Measurements from ENCODE around the gene ASMTL. TPM values are rescaled to one million over a fixed set of nuclear protein-coding genes. Genes with fewer than 3 reads are reported as not detected.

ASMTL gene
- total RNA-seq, 1 donor from 2014 or later = 31.7 TPM

DNA sequence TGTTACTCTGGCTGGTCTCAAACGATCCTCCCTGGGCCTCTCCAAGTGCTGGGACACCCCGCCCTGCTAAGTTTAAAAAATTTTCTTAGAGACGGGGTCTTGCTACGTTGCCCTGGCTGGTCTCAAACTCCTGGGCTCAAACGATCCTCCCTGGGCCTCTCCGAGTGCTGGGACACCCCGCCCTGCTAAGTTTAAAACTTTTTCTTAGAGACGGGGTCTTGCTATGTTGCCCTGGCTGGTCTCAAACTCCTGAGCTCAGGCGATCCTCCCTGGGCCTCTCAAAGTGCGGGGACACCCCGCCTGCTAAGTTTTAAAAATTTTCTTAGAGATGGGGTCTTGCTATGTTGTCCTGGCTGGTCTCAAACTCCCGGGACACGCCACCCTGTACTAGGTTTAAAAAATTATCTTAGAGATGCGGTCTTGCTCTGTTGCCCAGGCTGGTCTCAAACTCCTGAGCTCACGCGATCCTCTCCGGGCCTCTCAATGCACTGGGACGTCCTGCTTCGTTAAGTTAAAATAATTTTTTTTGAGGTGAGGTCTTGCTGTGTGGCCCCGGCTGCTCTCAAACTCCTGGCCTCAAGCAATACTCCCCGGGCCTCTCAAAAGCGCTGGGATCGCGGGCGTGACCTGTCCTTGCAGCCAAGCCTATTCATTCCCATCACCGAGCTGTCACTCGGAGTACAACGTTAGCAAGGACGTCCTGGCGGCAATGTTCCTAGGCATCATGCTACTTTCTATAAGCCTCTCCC, 61.9 kb downstream of the ASMTL start:
- peaks cover 43% of the 10 kb centered on the region for H3K4me1 ChIP-seq
- peaks cover 3 to 52% of the 10 kb centered on the region in 2 donors for H3K36me3 ChIP-seq
- intact Hi-C loops (cut with DNase I) = loop anchor here (5.0 kb wide), 1 partner anchor 202 kb away; the partner anchor contains the start of gene AKAP17A

DNA sequence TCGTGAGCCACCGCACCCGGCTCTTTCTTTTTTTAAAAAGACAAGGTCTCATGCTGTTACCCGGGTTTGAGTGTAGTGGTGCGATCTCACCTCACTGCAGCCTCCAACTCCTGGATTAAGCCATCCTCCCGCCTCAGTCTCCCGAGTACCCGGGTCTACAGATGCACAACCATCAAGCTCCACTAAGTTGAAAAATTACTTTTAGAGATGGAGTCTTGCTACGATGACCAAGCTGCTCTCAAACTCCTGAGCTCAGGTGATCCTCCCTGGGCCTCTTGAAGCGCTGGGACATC, 62.8 kb downstream of the ASMTL start:
- DNase-seq (ENCODE audit: extremely low spot score in 2 of 2) = no peak
- Histone ChIP-seq H3K27ac (no peak overlapping the region), H3K9me3 (no peaks in the 10 kb centered on the region), H3K27me3 (no peaks in the 10 kb centered on the region), H3K4me1 (peaks cover 39% of the 10 kb centered on the region), H3K4me3 (no peak overlapping the region), H3K36me3 (peaks cover 3 to 61% of the 10 kb centered on the region in 2 donors)
- no peak for TF ChIP-seq POLR2A (IDR thresholded peaks at IDR 0.05)
- intact Hi-C loops (cut with DNase I) = loop anchor here (5.0 kb wide), 1 partner anchor 202 kb away; the partner anchor contains the start of gene AKAP17A

More for the DNA sequence above, 61.9 kb downstream of the ASMTL start:
- Histone ChIP-seq H3K9me3 (no peaks in the 10 kb centered on the region), H3K27me3 (no peaks in the 10 kb centered on the region), H3K27ac (peak overlapping the region; percentile 98), H3K4me3 (peak overlapping the region; percentile 100)
- peak in 1 of 2 donors; percentile 90 for DNase-seq (ENCODE audit: extremely low spot score in 2 of 2)
- TF ChIP-seq POLR2A (IDR thresholded peaks at IDR 0.05) (no peak), POLR2AphosphoS5 (IDR thresholded peaks at IDR 0.05; ENCODE audit: insufficient read depth in 1 of 2, low read depth in 1 of 2) (no peak)
- TF ChIP-seq, protein P1, sequence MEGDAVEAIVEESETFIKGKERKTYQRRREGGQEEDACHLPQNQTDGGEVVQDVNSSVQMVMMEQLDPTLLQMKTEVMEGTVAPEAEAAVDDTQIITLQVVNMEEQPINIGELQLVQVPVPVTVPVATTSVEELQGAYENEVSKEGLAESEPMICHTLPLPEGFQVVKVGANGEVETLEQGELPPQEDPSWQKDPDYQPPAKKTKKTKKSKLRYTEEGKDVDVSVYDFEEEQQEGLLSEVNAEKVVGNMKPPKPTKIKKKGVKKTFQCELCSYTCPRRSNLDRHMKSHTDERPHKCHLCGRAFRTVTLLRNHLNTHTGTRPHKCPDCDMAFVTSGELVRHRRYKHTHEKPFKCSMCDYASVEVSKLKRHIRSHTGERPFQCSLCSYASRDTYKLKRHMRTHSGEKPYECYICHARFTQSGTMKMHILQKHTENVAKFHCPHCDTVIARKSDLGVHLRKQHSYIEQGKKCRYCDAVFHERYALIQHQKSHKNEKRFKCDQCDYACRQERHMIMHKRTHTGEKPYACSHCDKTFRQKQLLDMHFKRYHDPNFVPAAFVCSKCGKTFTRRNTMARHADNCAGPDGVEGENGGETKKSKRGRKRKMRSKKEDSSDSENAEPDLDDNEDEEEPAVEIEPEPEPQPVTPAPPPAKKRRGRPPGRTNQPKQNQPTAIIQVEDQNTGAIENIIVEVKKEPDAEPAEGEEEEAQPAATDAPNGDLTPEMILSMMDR (IDR thresholded peaks at IDR 0.05) = no peak

DNA sequence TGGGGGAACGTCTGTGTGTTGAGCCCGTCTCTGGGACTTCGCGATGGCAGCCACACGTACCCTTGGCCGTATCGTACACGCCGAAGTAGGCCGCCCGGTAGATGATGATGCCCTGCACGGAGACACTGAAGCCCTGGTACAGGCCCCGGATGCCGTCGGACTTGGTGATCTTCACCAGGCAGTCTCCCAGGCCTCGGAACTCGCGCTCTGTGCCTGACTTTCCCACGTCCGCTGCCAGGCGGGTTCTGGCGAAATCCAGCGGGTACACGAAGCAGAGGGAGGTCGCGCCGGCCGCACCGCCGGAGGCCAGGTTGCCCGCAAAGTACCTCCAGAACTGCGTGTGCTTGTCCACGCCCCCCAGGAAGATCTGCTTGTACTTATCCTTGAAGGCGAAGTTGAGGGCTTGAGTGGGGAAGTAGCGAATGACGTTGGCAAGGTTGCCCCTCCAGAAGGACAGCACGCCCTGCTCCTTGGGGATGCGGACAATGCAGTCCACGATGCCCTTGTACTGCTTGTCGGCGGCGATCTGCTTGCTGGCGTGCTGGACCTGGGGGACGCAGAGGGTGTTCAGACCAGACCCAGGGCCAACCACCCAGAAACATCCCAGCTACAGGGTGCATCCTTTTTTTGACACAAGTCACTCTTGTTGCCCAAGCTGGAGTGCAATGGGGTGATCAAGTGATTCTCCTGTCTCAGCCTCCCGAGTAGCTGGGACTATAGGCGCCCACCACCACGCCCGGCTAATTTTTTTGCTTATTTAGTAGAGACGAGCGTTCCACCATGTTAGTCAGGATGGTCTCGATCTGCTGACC, 63.3 kb downstream of the ASMTL start:
- DNase-seq (ENCODE audit: extremely low spot score in 2 of 2) = no peak
- no peak overlapping the region for H3K27ac ChIP-seq
- intact Hi-C loops (cut with DNase I) = no loop called here
- TF ChIP-seq, protein P1 (IDR thresholded peaks at IDR 0.05) = no peak
- TF ChIP-seq POLR2A (IDR thresholded peaks at IDR 0.05) (no peak), POLR2AphosphoS5 (IDR thresholded peaks at IDR 0.05; ENCODE audit: insufficient read depth in 1 of 2, low read depth in 1 of 2) (no peak)
- H3K4me3 ChIP-seq = no peak overlapping the region
- H3K36me3 ChIP-seq = peaks cover 3 to 66% of the 10 kb centered on the region in 2 donors
- H3K27me3 ChIP-seq = no peaks in the 10 kb centered on the region
- H3K9me3 ChIP-seq = no peaks in the 10 kb centered on the region
- H3K4me1 ChIP-seq = peaks cover 35% of the 10 kb centered on the region

DNA sequence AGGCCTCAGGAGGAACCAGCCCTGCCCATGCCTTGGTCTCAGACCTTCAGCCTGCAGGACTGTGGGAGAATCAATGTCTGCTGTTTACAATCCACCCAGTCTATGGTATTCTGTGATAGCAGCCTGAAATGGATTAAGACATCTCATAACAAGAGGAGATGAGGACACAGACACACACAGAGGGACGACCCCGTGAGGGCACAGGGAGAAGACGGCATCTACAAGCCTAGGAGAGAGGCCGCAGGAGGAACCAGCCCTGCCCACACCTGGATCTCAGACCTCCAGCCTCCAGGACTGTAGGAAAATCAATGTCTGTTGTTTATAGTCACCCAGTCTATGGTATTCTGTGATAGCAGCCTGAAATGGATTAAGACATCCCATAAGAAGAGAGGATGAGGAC, 64.1 kb downstream of the ASMTL start:
- Histone ChIP-seq H3K4me1 (peaks cover 35% of the 10 kb centered on the region), H3K27ac (no peak overlapping the region), H3K4me3 (no peak overlapping the region), H3K9me3 (no peaks in the 10 kb centered on the region), H3K27me3 (no peaks in the 10 kb centered on the region), H3K36me3 (peaks cover 3 to 66% of the 10 kb centered on the region in 2 donors)
- TF ChIP-seq POLR2A (IDR thresholded peaks at IDR 0.05) (no peak), POLR2AphosphoS5 (IDR thresholded peaks at IDR 0.05; ENCODE audit: insufficient read depth in 1 of 2, low read depth in 1 of 2) (no peak)
- TF ChIP-seq, protein P1 (IDR thresholded peaks at IDR 0.05) = no peak
- intact Hi-C loops (cut with DNase I) = no loop called here
- DNase-seq (ENCODE audit: extremely low spot score in 2 of 2) = no peak

DNA sequence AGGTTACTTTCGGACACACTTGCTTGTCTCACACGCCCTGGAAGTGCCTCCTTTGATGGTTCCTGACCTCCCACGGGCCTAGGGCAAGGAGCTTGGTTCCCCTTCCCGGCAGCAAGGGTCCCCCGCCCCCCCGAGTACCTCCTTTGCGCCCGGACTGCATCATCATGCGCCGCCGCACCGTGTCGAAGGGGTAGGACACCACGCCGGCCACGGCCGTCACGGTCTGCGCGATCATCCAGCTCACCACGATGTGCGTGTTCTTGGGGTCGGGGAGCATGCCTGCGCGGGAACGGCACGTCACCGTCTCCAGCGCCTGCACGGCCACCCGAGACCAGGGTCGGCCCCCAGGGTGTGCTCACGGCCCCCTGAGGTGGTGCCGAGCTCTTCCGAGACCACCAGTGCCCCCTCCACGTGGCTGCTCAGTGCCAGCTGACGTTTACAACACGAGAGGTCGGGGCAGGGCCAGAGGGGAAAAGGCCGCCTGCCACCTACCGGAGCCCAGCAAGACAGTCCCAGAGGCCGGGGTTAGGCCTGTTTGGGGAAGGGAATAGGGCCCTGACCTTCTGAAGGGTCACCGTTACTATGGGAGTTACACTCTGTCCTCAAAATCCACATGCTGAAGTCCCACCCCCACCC, 65.5 kb downstream of the ASMTL start:
- TF ChIP-seq POLR2AphosphoS5 (IDR thresholded peaks at IDR 0.05; ENCODE audit: insufficient read depth in 1 of 2, low read depth in 1 of 2) = no peak
- Histone ChIP-seq H3K27me3 (no peaks in the 10 kb centered on the region), H3K4me1 (peaks cover 30% of the 10 kb centered on the region), H3K4me3 (no peak overlapping the region), H3K27ac (no peak overlapping the region), H3K9me3 (no peaks in the 10 kb centered on the region), H3K36me3 (peaks cover 3 to 66% of the 10 kb centered on the region in 2 donors)
- DNase-seq (ENCODE audit: extremely low spot score in 2 of 2) = no peak
- intact Hi-C loops (cut with DNase I) = no loop called here

Measured in vagina (tissue), 2 donors.